SK-N-SH treated with all-trans-retinoic acid at 6 μM for 48 hours (cell line): ENCODE measurements around the gene RPL19.

Source experiments
- ARNTL ChIP-seq: fragments of 450-650 bp; formaldehyde crosslinking; IDR thresholded peaks from 2 replicates; pipeline ENCODE4 v1.5.0; 2020; ENCODE audit warnings: low read depth, mild to moderate bottlenecking, moderate library complexity, borderline replicate concordance
- BACH2 ChIP-seq: fragments of 250-450 bp; sonication (Bioruptor Pico); IDR thresholded peaks from 2 replicates; pipeline ENCODE4 v1.9.0; 2021; ENCODE audit warnings: mild to moderate bottlenecking, borderline replicate concordance
- ISL1 ChIP-seq: fragments of 250-450 bp; sonication (Bioruptor Pico); IDR thresholded peaks from 2 replicates; pipeline ENCODE4 v2.1.2; 2022; ENCODE audit warnings: mild to moderate bottlenecking, moderate library complexity
- RARB ChIP-seq: fragments of 250-450 bp; sonication (Bioruptor Pico); IDR thresholded peaks from 2 replicates; pipeline ENCODE4 v1.8.0; 2021; ENCODE audit warnings: mild to moderate bottlenecking, moderate library complexity
- ZFP3 ChIP-seq: fragments of 250-450 bp; sonication (Bioruptor Pico); IDR thresholded peaks from 2 replicates; pipeline ENCODE4 v1.5.0; 2020; ENCODE audit warnings: mild to moderate bottlenecking, moderate library complexity
- ZFP30 ChIP-seq: fragments of 450-650 bp; formaldehyde crosslinking; IDR thresholded peaks from 2 replicates; pipeline ENCODE4 v1.5.0; 2022; ENCODE audit warnings: mild to moderate bottlenecking, moderate library complexity
- ZNF8 ChIP-seq: fragments of 450-650 bp; formaldehyde crosslinking; IDR thresholded peaks from 2 replicates; pipeline ENCODE4 v1.5.0; 2020; ENCODE audit warnings: mild to moderate bottlenecking, moderate library complexity
- TF ChIP-seq, protein P1 (sequence below): fragments of 250-450 bp; sonication (Bioruptor Pico); IDR thresholded peaks from 2 replicates; pipeline ENCODE4 v1.5.0; 2020; ENCODE audit warnings: mild to moderate bottlenecking, moderate library complexity
- TF ChIP-seq, protein P2 (sequence below): fragments of 250-450 bp; sonication (Bioruptor Pico); IDR thresholded peaks from 2 replicates; pipeline ENCODE4 v1.5.1; 2020; ENCODE audit warnings: low read depth, mild to moderate bottlenecking, moderate library complexity
- TF ChIP-seq, protein P3 (sequence below): fragments of 250-450 bp; sonication (Bioruptor Pico); IDR thresholded peaks from 2 replicates; pipeline ENCODE4 v1.8.0; 2020; ENCODE audit warnings: mild to moderate bottlenecking, moderate library complexity, borderline replicate concordance
- TF ChIP-seq, protein P4 (sequence below): fragments of 250-450 bp; sonication (Bioruptor Pico); IDR thresholded peaks from 2 replicates; pipeline ENCODE4 v1.5.1; 2021; ENCODE audit warnings: mild to moderate bottlenecking, moderate library complexity

DNA sequence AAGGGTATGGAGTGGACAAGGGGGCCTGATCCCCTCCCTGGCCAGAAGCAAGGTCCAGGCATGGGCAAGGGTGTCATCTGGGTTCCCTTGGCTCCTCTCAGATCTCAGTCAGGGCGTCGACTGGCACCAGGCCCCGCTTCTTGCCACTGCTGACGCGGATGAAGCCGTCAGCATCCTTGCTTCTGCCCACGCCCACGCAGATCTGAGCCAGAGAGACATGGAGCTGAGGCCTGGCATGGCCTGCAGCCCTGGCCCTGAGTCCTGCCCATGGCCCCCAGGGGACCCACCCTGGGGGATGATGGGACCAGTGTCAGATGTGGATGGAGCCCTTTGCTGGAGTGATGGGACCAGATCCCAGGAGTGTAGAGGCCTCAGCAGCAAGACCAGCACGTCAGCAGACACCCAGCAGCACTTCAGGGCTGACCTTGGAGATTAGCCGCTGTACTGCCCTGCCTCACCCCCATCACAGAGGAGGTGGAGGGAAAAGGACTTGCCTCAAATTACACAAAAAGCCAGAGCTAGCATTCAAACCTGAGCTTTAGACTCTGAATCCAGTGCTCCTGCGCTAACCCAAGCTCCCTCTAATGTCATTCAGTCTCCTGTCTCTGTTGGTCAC, 12.2 kb downstream of the RPL19 start:
- TF ChIP-seq, protein P1, sequence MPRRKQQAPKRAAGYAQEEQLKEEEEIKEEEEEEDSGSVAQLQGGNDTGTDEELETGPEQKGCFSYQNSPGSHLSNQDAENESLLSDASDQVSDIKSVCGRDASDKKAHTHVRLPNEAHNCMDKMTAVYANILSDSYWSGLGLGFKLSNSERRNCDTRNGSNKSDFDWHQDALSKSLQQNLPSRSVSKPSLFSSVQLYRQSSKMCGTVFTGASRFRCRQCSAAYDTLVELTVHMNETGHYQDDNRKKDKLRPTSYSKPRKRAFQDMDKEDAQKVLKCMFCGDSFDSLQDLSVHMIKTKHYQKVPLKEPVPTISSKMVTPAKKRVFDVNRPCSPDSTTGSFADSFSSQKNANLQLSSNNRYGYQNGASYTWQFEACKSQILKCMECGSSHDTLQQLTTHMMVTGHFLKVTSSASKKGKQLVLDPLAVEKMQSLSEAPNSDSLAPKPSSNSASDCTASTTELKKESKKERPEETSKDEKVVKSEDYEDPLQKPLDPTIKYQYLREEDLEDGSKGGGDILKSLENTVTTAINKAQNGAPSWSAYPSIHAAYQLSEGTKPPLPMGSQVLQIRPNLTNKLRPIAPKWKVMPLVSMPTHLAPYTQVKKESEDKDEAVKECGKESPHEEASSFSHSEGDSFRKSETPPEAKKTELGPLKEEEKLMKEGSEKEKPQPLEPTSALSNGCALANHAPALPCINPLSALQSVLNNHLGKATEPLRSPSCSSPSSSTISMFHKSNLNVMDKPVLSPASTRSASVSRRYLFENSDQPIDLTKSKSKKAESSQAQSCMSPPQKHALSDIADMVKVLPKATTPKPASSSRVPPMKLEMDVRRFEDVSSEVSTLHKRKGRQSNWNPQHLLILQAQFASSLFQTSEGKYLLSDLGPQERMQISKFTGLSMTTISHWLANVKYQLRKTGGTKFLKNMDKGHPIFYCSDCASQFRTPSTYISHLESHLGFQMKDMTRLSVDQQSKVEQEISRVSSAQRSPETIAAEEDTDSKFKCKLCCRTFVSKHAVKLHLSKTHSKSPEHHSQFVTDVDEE (CRISPR knock-in tag), result no peak
- TF ChIP-seq ZNF8 (no peak), BACH2 (no peak), ISL1 (CRISPR knock-in tag) (no peak), ARNTL (CRISPR knock-in tag) (no peak), ZFP30 (CRISPR knock-in tag) (no peak), RARB (no peak), ZFP3 (CRISPR knock-in tag) (no peak)
- TF ChIP-seq, protein P2, sequence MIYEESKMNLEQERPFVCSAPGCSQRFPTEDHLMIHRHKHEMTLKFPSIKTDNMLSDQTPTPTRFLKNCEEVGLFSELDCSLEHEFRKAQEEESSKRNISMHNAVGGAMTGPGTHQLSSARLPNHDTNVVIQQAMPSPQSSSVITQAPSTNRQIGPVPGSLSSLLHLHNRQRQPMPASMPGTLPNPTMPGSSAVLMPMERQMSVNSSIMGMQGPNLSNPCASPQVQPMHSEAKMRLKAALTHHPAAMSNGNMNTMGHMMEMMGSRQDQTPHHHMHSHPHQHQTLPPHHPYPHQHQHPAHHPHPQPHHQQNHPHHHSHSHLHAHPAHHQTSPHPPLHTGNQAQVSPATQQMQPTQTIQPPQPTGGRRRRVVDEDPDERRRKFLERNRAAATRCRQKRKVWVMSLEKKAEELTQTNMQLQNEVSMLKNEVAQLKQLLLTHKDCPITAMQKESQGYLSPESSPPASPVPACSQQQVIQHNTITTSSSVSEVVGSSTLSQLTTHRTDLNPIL, result no peak
- TF ChIP-seq, protein P3, sequence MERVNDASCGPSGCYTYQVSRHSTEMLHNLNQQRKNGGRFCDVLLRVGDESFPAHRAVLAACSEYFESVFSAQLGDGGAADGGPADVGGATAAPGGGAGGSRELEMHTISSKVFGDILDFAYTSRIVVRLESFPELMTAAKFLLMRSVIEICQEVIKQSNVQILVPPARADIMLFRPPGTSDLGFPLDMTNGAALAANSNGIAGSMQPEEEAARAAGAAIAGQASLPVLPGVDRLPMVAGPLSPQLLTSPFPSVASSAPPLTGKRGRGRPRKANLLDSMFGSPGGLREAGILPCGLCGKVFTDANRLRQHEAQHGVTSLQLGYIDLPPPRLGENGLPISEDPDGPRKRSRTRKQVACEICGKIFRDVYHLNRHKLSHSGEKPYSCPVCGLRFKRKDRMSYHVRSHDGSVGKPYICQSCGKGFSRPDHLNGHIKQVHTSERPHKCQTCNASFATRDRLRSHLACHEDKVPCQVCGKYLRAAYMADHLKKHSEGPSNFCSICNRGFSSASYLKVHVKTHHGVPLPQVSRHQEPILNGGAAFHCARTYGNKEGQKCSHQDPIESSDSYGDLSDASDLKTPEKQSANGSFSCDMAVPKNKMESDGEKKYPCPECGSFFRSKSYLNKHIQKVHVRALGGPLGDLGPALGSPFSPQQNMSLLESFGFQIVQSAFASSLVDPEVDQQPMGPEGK, result no peak
- TF ChIP-seq, protein P4, sequence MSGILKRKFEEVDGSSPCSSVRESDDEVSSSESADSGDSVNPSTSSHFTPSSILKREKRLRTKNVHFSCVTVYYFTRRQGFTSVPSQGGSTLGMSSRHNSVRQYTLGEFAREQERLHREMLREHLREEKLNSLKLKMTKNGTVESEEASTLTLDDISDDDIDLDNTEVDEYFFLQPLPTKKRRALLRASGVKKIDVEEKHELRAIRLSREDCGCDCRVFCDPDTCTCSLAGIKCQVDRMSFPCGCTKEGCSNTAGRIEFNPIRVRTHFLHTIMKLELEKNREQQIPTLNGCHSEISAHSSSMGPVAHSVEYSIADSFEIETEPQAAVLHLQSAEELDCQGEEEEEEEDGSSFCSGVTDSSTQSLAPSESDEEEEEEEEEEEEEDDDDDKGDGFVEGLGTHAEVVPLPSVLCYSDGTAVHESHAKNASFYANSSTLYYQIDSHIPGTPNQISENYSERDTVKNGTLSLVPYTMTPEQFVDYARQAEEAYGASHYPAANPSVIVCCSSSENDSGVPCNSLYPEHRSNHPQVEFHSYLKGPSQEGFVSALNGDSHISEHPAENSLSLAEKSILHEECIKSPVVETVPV (CRISPR knock-in tag), result no peak
